Activated T-helper 1 cell treated with anti-CD3 and anti-CD28 coated beads, Interleukin-12 subunit alpha, Interleukin-12 subunit beta, Interleukin-2, Interleukin-4 antibody, amounts not matched to agents 30 ng/mL and 10 ng/mL and 1 ng/mL, durations not matched to agents 14 hours and 24 hours and 36 hours (primary cell): ENCODE data around the gene INKA2. TPM values are rescaled to one million over a fixed set of nuclear protein-coding genes. Genes with fewer than 3 reads are reported as not detected.
A peak's percentile ranks its signal among the peaks of the same experiment; 100 is the strongest.
"Not testable (repeated sequence)": the region's sequence is repeated elsewhere in the genome, so short reads cannot be mapped to it uniquely, and the experiment has no call there.

Source experiments
- DNase-seq: peaks from one replicate; pipeline ENCODE4 v3.0.0; 2021; ENCODE audit warnings: low spot score
- H3K27ac Mint-ChIP-seq: one replicate; pipeline ENCODE4 v1.8.0; 2021; ENCODE audit warnings: mild to moderate bottlenecking, mixed read lengths
- H3K27me3 Mint-ChIP-seq: one replicate; pipeline ENCODE4 v1.8.0; 2022; ENCODE audit warnings: mild to moderate bottlenecking, moderate library complexity, mixed read lengths; ENCODE audit not compliant: insufficient read depth
- H3K36me3 Mint-ChIP-seq: one replicate; pipeline ENCODE4 v1.8.0; 2021; ENCODE audit warnings: low read depth, mixed read lengths
- H3K4me1 Mint-ChIP-seq: one replicate; pipeline ENCODE4 v1.8.0; 2021; ENCODE audit warnings: low read depth, mixed read lengths
- H3K4me3 Mint-ChIP-seq: one replicate; pipeline ENCODE4 v1.8.0; 2021; ENCODE audit warnings: mild to moderate bottlenecking, moderate library complexity, mixed read lengths
- H3K9me3 Mint-ChIP-seq: one replicate; pipeline ENCODE4 v1.8.0; 2021; ENCODE audit warnings: mixed read lengths
- intact Hi-C: fragments of 100-400 bp; cut with micrococcal nuclease; formaldehyde crosslinking; loops from one replicate; pipeline ENCODE4 v1.15.1; 2024
- total RNA-seq: library from RNA; stranded (reverse); gene quantifications from 2 replicates; pipeline ENCODE4 v1.2.3, GENCODE V29; 2022

INKA2 gene
- total RNA-seq, 1 donor from 2014 or later: 1.3 TPM

- H3K27me3 Mint-ChIP-seq: peaks cover 34% of the 10 kb centered on the region
- H3K9me3 Mint-ChIP-seq: no peaks in the 10 kb centered on the region
- DNase-seq: no peak
- H3K4me3 Mint-ChIP-seq: no peak overlapping the region
- H3K27ac Mint-ChIP-seq: no peak overlapping the region
- peaks cover 9% of the 10 kb centered on the region for H3K4me1 Mint-ChIP-seq
- intact Hi-C loops: no loop called here
- no peaks in the 10 kb centered on the region for H3K36me3 Mint-ChIP-seq
Observed at GRCh38 chr1:111745675-111746613, 6.7 kb upstream of the INKA2 start.

GRCh38 chr1:111743679-111744101 lies 4.5 kb upstream of the INKA2 start:
- Mint-ChIP-seq H3K9me3 (no peaks in the 10 kb centered on the region), H3K36me3 (no peaks in the 10 kb centered on the region), H3K4me3 (no peak overlapping the region), H3K27ac (no peak overlapping the region), H3K4me1 (peaks cover 16% of the 10 kb centered on the region), H3K27me3 (peaks cover 41% of the 10 kb centered on the region)
- intact Hi-C loops: no loop called here
- DNase-seq: no peak

- H3K4me3 Mint-ChIP-seq: no peak overlapping the region
- peaks cover 41% of the 10 kb centered on the region for H3K27me3 Mint-ChIP-seq
- intact Hi-C loops: no loop called here
Observed at GRCh38 chr1:111742938-111743549, 3.8 kb upstream of the INKA2 start.

GRCh38 chr1:111742292-111742691 lies 3.1 kb upstream of the INKA2 start:
- intact Hi-C loops, DNase-seq, H3K9me3 Mint-ChIP-seq, H3K4me3 Mint-ChIP-seq, H3K36me3 Mint-ChIP-seq, H3K27ac Mint-ChIP-seq: not testable (repeated sequence)
- Mint-ChIP-seq H3K27me3 (peaks cover 40% of the 10 kb centered on the region), H3K4me1 (peaks cover 21% of the 10 kb centered on the region)

More at GRCh38 chr1:111742938-111743549, 3.8 kb upstream of the INKA2 start:
- no peak for DNase-seq
- Mint-ChIP-seq H3K27ac (no peak overlapping the region), H3K9me3 (no peaks in the 10 kb centered on the region), H3K36me3 (no peaks in the 10 kb centered on the region), H3K4me1 (peaks cover 18% of the 10 kb centered on the region)

- DNase-seq: no peak
Observed at GRCh38 chr1:111739925-111740765, 950 bp upstream of the INKA2 start.

GRCh38 chr1:111738436-111739193 lies 580 bp downstream of the INKA2 start:
- Mint-ChIP-seq H3K4me3 (peak overlapping the region; percentile 91), H3K27me3 (peaks cover 43% of the 10 kb centered on the region), H3K36me3 (no peaks in the 10 kb centered on the region), H3K4me1 (peaks cover 17% of the 10 kb centered on the region), H3K9me3 (no peaks in the 10 kb centered on the region), H3K27ac (peak overlapping the region; percentile 70)
- DNase-seq: peak; percentile 16
- intact Hi-C loops: loop anchor here (1.0 to 5.0 kb wide), 5 partner anchors 9 to 232 kb away; partner anchors contain the start of gene DDX20

More at GRCh38 chr1:111739925-111740765, 950 bp upstream of the INKA2 start:
- Mint-ChIP-seq H3K4me1 (peaks cover 17% of the 10 kb centered on the region), H3K9me3 (no peaks in the 10 kb centered on the region), H3K36me3 (no peaks in the 10 kb centered on the region), H3K27ac (peak overlapping the region; percentile 38), H3K27me3 (peaks cover 45% of the 10 kb centered on the region), H3K4me3 (peak overlapping the region; percentile 91)
- intact Hi-C loops: loop anchor here (1.0 to 5.0 kb wide), 5 partner anchors 7 to 233 kb away; partner anchors contain the start of gene DDX20

GRCh38 chr1:111738133-111738435 lies 1.1 kb downstream of the INKA2 start:
- H3K4me1 Mint-ChIP-seq: peaks cover 17% of the 10 kb centered on the region
- intact Hi-C loops: loop anchor here (2.0 to 5.0 kb wide), 3 partner anchors 19 to 231 kb away; no protein-coding TSS in a partner anchor
- no peak overlapping the region for H3K27ac Mint-ChIP-seq
- no peak for DNase-seq
- peak overlapping the region; percentile 51 for H3K4me3 Mint-ChIP-seq
- no peaks in the 10 kb centered on the region for H3K36me3 Mint-ChIP-seq
- no peaks in the 10 kb centered on the region for H3K9me3 Mint-ChIP-seq
- H3K27me3 Mint-ChIP-seq: peaks cover 40% of the 10 kb centered on the region

GRCh38 chr1:111737216-111738132 lies 1.7 kb downstream of the INKA2 start:
- H3K36me3 Mint-ChIP-seq: no peaks in the 10 kb centered on the region
- intact Hi-C loops: loop anchor here (2.0 to 5.0 kb wide), 3 partner anchors 19 to 231 kb away; no protein-coding TSS in a partner anchor
- H3K9me3 Mint-ChIP-seq: no peaks in the 10 kb centered on the region
- peaks cover 17% of the 10 kb centered on the region for H3K4me1 Mint-ChIP-seq
- H3K4me3 Mint-ChIP-seq: peak overlapping the region; percentile 51
- no peak overlapping the region for H3K27ac Mint-ChIP-seq
- no peak for DNase-seq
- H3K27me3 Mint-ChIP-seq: peaks cover 36% of the 10 kb centered on the region

GRCh38 chr1:111736548-111737215 lies 2.5 kb downstream of the INKA2 start:
- Mint-ChIP-seq H3K4me3 (no peak overlapping the region), H3K27me3 (peaks cover 28% of the 10 kb centered on the region), H3K36me3 (no peaks in the 10 kb centered on the region), H3K9me3 (no peaks in the 10 kb centered on the region), H3K4me1 (peaks cover 17% of the 10 kb centered on the region), H3K27ac (no peak overlapping the region)
- intact Hi-C loops: loop anchor here (5.0 kb wide), 1 partner anchor 144 kb away; no protein-coding TSS in a partner anchor
- DNase-seq: no peak

- no peak for DNase-seq
- H3K9me3 Mint-ChIP-seq: no peaks in the 10 kb centered on the region
- H3K27me3 Mint-ChIP-seq: peaks cover 21% of the 10 kb centered on the region
- H3K4me1 Mint-ChIP-seq: peaks cover 17% of the 10 kb centered on the region
- no peak overlapping the region for H3K4me3 Mint-ChIP-seq
- intact Hi-C loops: loop anchor here (5.0 kb wide), 1 partner anchor 144 kb away; no protein-coding TSS in a partner anchor
- H3K27ac Mint-ChIP-seq: no peak overlapping the region
- no peaks in the 10 kb centered on the region for H3K36me3 Mint-ChIP-seq
Observed at GRCh38 chr1:111735858-111736544, 3.2 kb downstream of the INKA2 start.
